AG09319 (cell line): ENCODE measurements around the gene OR2V2.

Experiments used
- DNase-seq: peaks from one replicate; pipeline ENCODE4 v3.0.0-alpha.2; 2010; ENCODE audit warnings: low read depth; ENCODE audit errors: extremely low read depth
- TF ChIP-seq, protein P1 (sequence below): IDR thresholded peaks from 2 replicates; pipeline ENCODE4 v1.5.1; 2011; ENCODE audit warnings: low read depth, mild to moderate bottlenecking, inconsistent platforms, low read length, moderate library complexity

Gene OR2V2

DNA sequence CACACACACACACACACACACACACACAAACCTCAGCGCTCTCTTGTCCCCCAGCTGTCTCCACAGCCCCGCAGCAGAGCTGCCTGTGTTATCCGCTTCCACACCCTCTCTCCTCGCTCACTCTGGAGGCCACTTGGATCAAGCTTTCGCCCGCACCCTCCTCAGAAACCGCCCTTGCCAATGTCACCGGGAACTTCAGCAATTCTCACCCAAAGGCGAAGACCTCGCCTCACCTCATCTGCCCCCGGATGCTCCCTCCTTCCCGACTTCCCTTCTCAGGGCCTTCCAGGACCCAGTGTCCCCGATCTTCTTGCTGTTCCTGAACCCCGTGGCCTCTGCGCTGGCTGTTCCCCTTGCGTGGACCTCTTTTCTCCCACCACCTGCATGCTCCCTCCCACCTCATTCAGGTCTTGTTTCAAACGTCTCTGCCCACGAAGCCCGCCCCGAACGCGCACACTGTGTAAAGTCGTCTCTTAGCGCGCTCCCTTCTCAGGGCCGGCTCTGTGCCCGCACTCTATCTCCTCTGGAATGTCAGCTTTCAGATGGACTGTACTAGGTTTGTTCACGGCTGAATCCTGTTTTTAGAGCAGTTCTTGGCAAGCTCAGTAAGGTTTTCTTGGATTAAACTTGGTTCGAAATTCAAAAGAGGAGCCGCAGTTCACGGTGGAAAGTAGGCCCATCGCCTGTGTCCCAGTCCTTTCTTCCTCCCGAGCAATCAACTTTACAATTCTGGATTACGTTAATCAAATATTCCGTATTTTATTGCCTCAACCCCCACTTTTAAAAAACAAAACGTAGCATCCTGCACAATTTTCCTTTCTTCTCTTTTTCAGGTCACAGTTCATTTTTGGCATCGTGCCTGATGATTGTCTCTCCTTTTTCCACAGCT lies 58.6 kb downstream of the OR2V2 start:
- DNase-seq, result no peak
- TF ChIP-seq, protein P1, sequence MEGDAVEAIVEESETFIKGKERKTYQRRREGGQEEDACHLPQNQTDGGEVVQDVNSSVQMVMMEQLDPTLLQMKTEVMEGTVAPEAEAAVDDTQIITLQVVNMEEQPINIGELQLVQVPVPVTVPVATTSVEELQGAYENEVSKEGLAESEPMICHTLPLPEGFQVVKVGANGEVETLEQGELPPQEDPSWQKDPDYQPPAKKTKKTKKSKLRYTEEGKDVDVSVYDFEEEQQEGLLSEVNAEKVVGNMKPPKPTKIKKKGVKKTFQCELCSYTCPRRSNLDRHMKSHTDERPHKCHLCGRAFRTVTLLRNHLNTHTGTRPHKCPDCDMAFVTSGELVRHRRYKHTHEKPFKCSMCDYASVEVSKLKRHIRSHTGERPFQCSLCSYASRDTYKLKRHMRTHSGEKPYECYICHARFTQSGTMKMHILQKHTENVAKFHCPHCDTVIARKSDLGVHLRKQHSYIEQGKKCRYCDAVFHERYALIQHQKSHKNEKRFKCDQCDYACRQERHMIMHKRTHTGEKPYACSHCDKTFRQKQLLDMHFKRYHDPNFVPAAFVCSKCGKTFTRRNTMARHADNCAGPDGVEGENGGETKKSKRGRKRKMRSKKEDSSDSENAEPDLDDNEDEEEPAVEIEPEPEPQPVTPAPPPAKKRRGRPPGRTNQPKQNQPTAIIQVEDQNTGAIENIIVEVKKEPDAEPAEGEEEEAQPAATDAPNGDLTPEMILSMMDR, result no peak

- DNase-seq, result peak; percentile 80
Measured at GRCh38 chr5:181207214-181207959, 60.0 kb downstream of the OR2V2 start.

GRCh38 chr5:181207960-181208253 lies 60.5 kb downstream of the OR2V2 start:
- no peak for DNase-seq
- TF ChIP-seq, protein P1, result no peak

More at GRCh38 chr5:181207214-181207959, 60.0 kb downstream of the OR2V2 start:
- TF ChIP-seq, protein P1, result no peak
